Chondrocyte (in vitro differentiated cells): ENCODE results near the gene PILRB. TPM values are rescaled to one million over a fixed set of nuclear protein-coding genes. Genes with fewer than 3 reads are reported as not detected.

Experiments
- DNase-seq: peaks from one replicate; pipeline ENCODE4 v3.0.0; 2021; ENCODE audit warnings: mixed read lengths, low spot score
- H3K27ac Mint-ChIP-seq: one replicate; pipeline ENCODE4 v1.8.0; 2021; ENCODE audit warnings: mild to moderate bottlenecking, moderate library complexity, mixed read lengths; ENCODE audit not compliant: unreplicated experiment
- H3K27me3 Mint-ChIP-seq: 2 replicates; pipeline ENCODE4 v1.8.0; 2021; ENCODE audit warnings: low read depth, mixed read lengths
- H3K36me3 Mint-ChIP-seq: 2 replicates; pipeline ENCODE4 v1.8.0; 2021; ENCODE audit warnings: low read depth, mixed read lengths
- H3K4me1 Mint-ChIP-seq: 2 replicates; pipeline ENCODE4 v1.8.0; 2021; ENCODE audit warnings: low read depth, mild to moderate bottlenecking, mixed read lengths
- H3K4me3 Mint-ChIP-seq: one replicate; pipeline ENCODE4 v1.8.0; 2021; ENCODE audit warnings: mild to moderate bottlenecking, moderate library complexity, mixed read lengths; ENCODE audit not compliant: unreplicated experiment
- H3K9me3 Mint-ChIP-seq: 2 replicates; pipeline ENCODE4 v1.8.0; 2021; ENCODE audit warnings: low read depth, mixed read lengths
- CTCF ChIP-seq: fragments of 200-600 bp; sonication (generic); IDR thresholded peaks from 2 replicates; pipeline ENCODE4 v1.5.0; 2021; ENCODE audit warnings: antibody characterized with exemption, mild to moderate bottlenecking, moderate library complexity
- total RNA-seq: library from RNA; stranded (reverse); gene quantifications from 3 replicates; pipeline ENCODE4 v1.2.1, GENCODE V29; 2021

The PILRB gene
- total RNA-seq, 1 donor from 2014 or later: 20.3 TPM

GRCh38 chr7:100413346-100413745 lies 55.4 kb downstream of the PILRB start:
- no peak for DNase-seq
- no peaks in the 10 kb centered on the region for H3K9me3 Mint-ChIP-seq
- no peaks in the 10 kb centered on the region for H3K36me3 Mint-ChIP-seq

GRCh38 chr7:100413889-100414288 lies 56.0 kb downstream of the PILRB start:
- no peak for TF ChIP-seq CTCF
- Mint-ChIP-seq H3K9me3 (no peaks in the 10 kb centered on the region), H3K27me3 (peaks cover 1% of the 10 kb centered on the region), H3K27ac (no peak overlapping the region), H3K4me1 (no peaks in the 10 kb centered on the region), H3K4me3 (no peak overlapping the region), H3K36me3 (no peaks in the 10 kb centered on the region)
- DNase-seq: no peak

More at GRCh38 chr7:100413346-100413745, 55.4 kb downstream of the PILRB start:
- Mint-ChIP-seq H3K27me3 (peaks cover 1% of the 10 kb centered on the region), H3K4me3 (no peak overlapping the region), H3K4me1 (no peaks in the 10 kb centered on the region), H3K27ac (no peak overlapping the region)
- TF ChIP-seq CTCF: no peak

GRCh38 chr7:100415448-100415847 lies 57.5 kb downstream of the PILRB start:
- Mint-ChIP-seq H3K27me3 (peaks cover 1% of the 10 kb centered on the region), H3K4me3 (no peak overlapping the region)
- TF ChIP-seq CTCF: no peak

More at GRCh38 chr7:100415448-100415847, 57.5 kb downstream of the PILRB start:
- Mint-ChIP-seq H3K36me3 (no peaks in the 10 kb centered on the region), H3K9me3 (no peaks in the 10 kb centered on the region), H3K27ac (no peak overlapping the region), H3K4me1 (peaks cover 8% of the 10 kb centered on the region)
- no peak for DNase-seq

Other genes with a start within 250 kb of the PILRB start
- 53.5 to 58.5 TPM (median 54.9 TPM) in 3 replicates for gene TAF6, start 238.8 kb upstream of the PILRB start, total RNA-seq
- gene CNPY4, start 238.5 kb upstream of the PILRB start, total RNA-seq: 29.8 to 46.4 TPM (median 31.5 TPM) in 3 replicates
- 1.7 to 3.2 TPM (median 2.5 TPM) in 3 replicates for gene MBLAC1, start 231.2 kb upstream of the PILRB start, total RNA-seq
- 73.2 to 89.4 TPM (median 75.7 TPM) in 3 replicates for gene LAMTOR4, start 209.2 kb upstream of the PILRB start, total RNA-seq
- gene TRAPPC14, start 199.4 kb upstream of the PILRB start, total RNA-seq: 15.4 to 19.7 TPM (median 16.3 TPM) in 3 replicates
- gene GAL3ST4, start 189.5 kb upstream of the PILRB start, total RNA-seq: 1.8 to 4.9 TPM (median 4.3 TPM) in 3 replicates
- gene GPC2, start 180.7 kb upstream of the PILRB start, total RNA-seq: 6.2 to 7.3 TPM (median 6.7 TPM) in 3 replicates
- 0.57 to 1.2 TPM (median 0.64 TPM) in 3 replicates for gene STAG3, start 180.2 kb upstream of the PILRB start, total RNA-seq
- not detected in 3 replicates for gene PVRIG, start 138.2 kb upstream of the PILRB start, total RNA-seq
- gene SPDYE3, start 50.4 kb upstream of the PILRB start, total RNA-seq: not detected in 3 replicates
- 0.60 to 0.92 TPM (median 0.62 TPM) in 3 replicates for gene PILRA, start 15.4 kb downstream of the PILRB start, total RNA-seq
- gene ZCWPW1, start 70.6 kb downstream of the PILRB start, total RNA-seq: 2.3 to 3.8 TPM (median 2.6 TPM) in 3 replicates
- 30.9 to 39.1 TPM (median 31.8 TPM) in 3 replicates for gene MEPCE, start 71.7 kb downstream of the PILRB start, total RNA-seq
- gene PPP1R35, start 78.4 kb downstream of the PILRB start, total RNA-seq: 20.5 to 23.0 TPM (median 21.0 TPM) in 3 replicates
- 0.42 to 0.87 TPM in 2 of 3 replicates, not detected in the other for gene SPACDR, start 106.1 kb downstream of the PILRB start, total RNA-seq
- 24.0 to 34.1 TPM (median 33.0 TPM) in 3 replicates for gene TSC22D4, start 121.1 kb downstream of the PILRB start, total RNA-seq
- gene NYAP1, start 125.8 kb downstream of the PILRB start, total RNA-seq: 0.77 to 0.95 TPM (median 0.87 TPM) in 3 replicates
- gene AGFG2, start 181.1 kb downstream of the PILRB start, total RNA-seq: 7.7 to 8.2 TPM (median 7.8 TPM) in 3 replicates
- 0.70 to 1.1 TPM in 2 of 3 replicates, not detected in the other for gene SAP25, start 215.8 kb downstream of the PILRB start, total RNA-seq
- 42.0 to 45.8 TPM (median 43.9 TPM) in 3 replicates for gene LRCH4, start 228.0 kb downstream of the PILRB start, total RNA-seq
- gene FBXO24, start 228.2 kb downstream of the PILRB start, total RNA-seq: 0.57 to 1.2 TPM (median 0.82 TPM) in 3 replicates
- gene PCOLCE, start 244.2 kb downstream of the PILRB start, total RNA-seq: 153 to 203 TPM (median 153 TPM) in 3 replicates